K562 (cell line): Measurements from ENCODE around the gene FBXO27. TPM values are rescaled to one million over a fixed set of nuclear protein-coding genes. Genes with fewer than 3 reads are reported as not detected.

Experiments
- E4F1 ChIP-seq: fragments of 250-450 bp; sonication (Bioruptor Pico); IDR thresholded peaks from 2 replicates; pipeline ENCODE4 v1.5.0; 2021; ENCODE audit warnings: mild to moderate bottlenecking, borderline replicate concordance
- ELF1 ChIP-seq: fragments of 200-800 bp; sonication (Bioruptor generic); IDR thresholded peaks from 2 replicates; pipeline ENCODE4 v1.6.1; 2016; ENCODE audit warnings: missing genetic modification characterization, missing compliant biosample characterization
- EZH2 ChIP-seq: IDR thresholded peaks from 2 replicates; pipeline ENCODE4 v1.6.1; 2012; ENCODE audit warnings: low read depth, mild to moderate bottlenecking, inconsistent platforms, low read length, borderline replicate concordance
- FOSL1 ChIP-seq: fragments of 200-800 bp; sonication (Bioruptor generic); conservative IDR thresholded peaks from 2 replicates; pipeline ENCODE4 v1.6.1; 2016; ENCODE audit warnings: missing genetic modification characterization, missing compliant biosample characterization
- HNRNPLL ChIP-seq: fragments of 200-400 bp; formaldehyde crosslinking; IDR thresholded peaks from 2 replicates; pipeline ENCODE4 v1.6.1; 2017; ENCODE audit warnings: low read length, low read depth, mild to moderate bottlenecking; ENCODE audit not compliant: poor library complexity, severe bottlenecking
- JUND ChIP-seq, 2 experiments: IDR thresholded peaks; 2 replicates in 1 of 2; 3 replicates in 1 of 2; pipeline ENCODE4 v1.6.1; 2011; ENCODE audit warnings: borderline replicate concordance in 2 of 2, low read depth in 2 of 2, low read length in 2 of 2, improper control_type of control experiment in 1 of 2, missing biosample characterization in 1 of 2, missing genetic modification characterization in 1 of 2, missing genetic modification reagents in 1 of 2
- KLF1 ChIP-seq: fragments of 450-650 bp; IDR thresholded peaks from 2 replicates; pipeline ENCODE4 v1.6.1; 2016; ENCODE audit warnings: missing genetic modification characterization, missing compliant biosample characterization
- NEUROD1 ChIP-seq: fragments of 150-350 bp; IDR thresholded peaks from 2 replicates; pipeline ENCODE4 v1.6.1; 2014; ENCODE audit warnings: borderline replicate concordance, low read length, low read depth; ENCODE audit not compliant: partially characterized antibody
- NFIX ChIP-seq: fragments of 250-450 bp; sonication (Bioruptor Pico); IDR thresholded peaks from 2 replicates; pipeline ENCODE4 v1.4.0; 2020; ENCODE audit warnings: low read depth, mild to moderate bottlenecking, moderate library complexity
- RAD21 ChIP-seq, 2 experiments: fragments of 250-450 bp in 1 of 2; fragments of 450-650 bp in 1 of 2; sonication (Bioruptor Pico) in 1 of 2; formaldehyde crosslinking in 1 of 2; IDR thresholded peaks in 1 of 2; conservative IDR thresholded peaks in 1 of 2; 2 replicates each; pipeline versions ENCODE4 v1.4.0 to v1.8.0; 2020 to 2022; ENCODE audit warnings: mild to moderate bottlenecking in 2 of 2, moderate library complexity in 1 of 2
- RBM15 ChIP-seq: fragments of 200-400 bp; formaldehyde crosslinking; IDR thresholded peaks from 2 replicates; pipeline ENCODE4 v1.6.1; 2018; ENCODE audit warnings: mild to moderate bottlenecking, low read length, moderate library complexity; ENCODE audit not compliant: insufficient read depth
- RERE ChIP-seq: sonication (generic); formaldehyde crosslinking; IDR thresholded peaks from 2 replicates; pipeline ENCODE4 v1.8.0; 2023; ENCODE audit warnings: missing genetic modification reagents, mild to moderate bottlenecking, borderline replicate concordance
- SIX5 ChIP-seq, 2 experiments: IDR thresholded peaks; 2 replicates each; pipeline ENCODE4 v1.6.1; 2011; ENCODE audit warnings: low read length in 2 of 2, borderline replicate concordance in 1 of 2, low read depth in 1 of 2, mild to moderate bottlenecking in 1 of 2, moderate library complexity in 1 of 2; ENCODE audit not compliant: insufficient read depth in 1 of 2
- SNRNP70 ChIP-seq: fragments of 200-400 bp; formaldehyde crosslinking; optimal IDR thresholded peaks from 2 replicates; pipeline ENCODE3; 2017; ENCODE audit warnings: low read depth, low read length
- TFAP4 ChIP-seq: sonication (generic); formaldehyde crosslinking; IDR thresholded peaks from 2 replicates; pipeline ENCODE4 v1.8.0; 2022; ENCODE audit warnings: missing genetic modification reagents, mild to moderate bottlenecking, moderate library complexity, borderline replicate concordance
- ZKSCAN3 ChIP-seq: fragments of 250-450 bp; sonication (Bioruptor Pico); IDR thresholded peaks from 2 replicates; pipeline ENCODE4 v1.4.0; 2020
- ZNF785 ChIP-seq: fragments of 250-450 bp; sonication (Bioruptor Pico); IDR thresholded peaks from 2 replicates; pipeline ENCODE4 v1.4.0; 2020; ENCODE audit warnings: mild to moderate bottlenecking
- polyA plus RNA-seq, 8 experiments: library from polyadenylated mRNA; depleted of rRNA in 4 of 8; stranded (reverse) in 5 of 8; unstranded in 3 of 8; fragments of >200 nt; fragmentation: Nextera tagmentation in 2 of 8; fragmentation: Illumina TruSeq in 1 of 8; extraction: Ambion mirVana in 2 of 8; extraction: Trizol in 1 of 8; gene quantifications; 2 replicates each; pipeline versions ENCODE4 v1.2.1 to v1.2.3, GENCODE V29; 2011 to 2014; ENCODE audit warnings: inconsistent platforms in 1 of 8, missing spikeins in 1 of 8
- total RNA-seq, 7 experiments: library from RNA; depleted of rRNA in 6 of 7; stranded (reverse); fragments of >200 nt in 6 of 7; fragmentation: Illumina TruSeq in 2 of 7; extraction: Trizol in 2 of 7; gene quantifications; 2 replicates each; pipeline versions ENCODE4 v1.2.1 to v1.2.3, GENCODE V29; 2011 to 2021; ENCODE audit warnings: low replicate concordance in 1 of 7

Gene FBXO27
- total and polyA plus RNA-seq, 9 of the 15 experiments (the other 6 are each of a cell fraction or from before 2014, with no cell fraction given): 1.8 to 11.0 (median 6.3) TPM

- TF ChIP-seq RBM15: no peak
- TF ChIP-seq RAD21 (CRISPR knock-in tag; conservative IDR thresholded peaks at IDR 0.05 in 1 of 2, IDR thresholded peaks at IDR 0.05 in 1 of 2): no peak
- no peak for TF ChIP-seq SIX5 (IDR thresholded peaks at IDR 0.05; ENCODE audit: borderline replicate concordance in 1 of 2, insufficient read depth in 1 of 2, low read depth in 1 of 2, low read length in 2 of 2)
- no peak for TF ChIP-seq NEUROD1
- no peak for TF ChIP-seq EZH2
- TF ChIP-seq RERE (CRISPR knock-in tag): no peak
- no peak for TF ChIP-seq NFIX (CRISPR knock-in tag)
- no peak for TF ChIP-seq ZKSCAN3 (CRISPR knock-in tag)
- TF ChIP-seq ZNF785 (CRISPR knock-in tag): no peak
- no peak for TF ChIP-seq FOSL1 (tag)
- no peak for TF ChIP-seq E4F1 (CRISPR knock-in tag)
- no peak for TF ChIP-seq SNRNP70
- TF ChIP-seq ELF1 (tag): 0 out of 2 replicates have a peak, but pooled peaks have one; percentile 28
- peak; percentile 49; the same call in 1 of the 2 replicates for TF ChIP-seq TFAP4 (CRISPR knock-in tag)
- TF ChIP-seq KLF1: no peak
- TF ChIP-seq HNRNPLL: peak; percentile 38
- TF ChIP-seq JUND (IDR thresholded peaks at IDR 0.05; ENCODE audit: borderline replicate concordance, low read depth, low read length): no peak
- TF ChIP-seq JUND (tag; IDR thresholded peaks at IDR 0.05; ENCODE audit: borderline replicate concordance, low read depth, low read length): no peak; the same call in 2 of the 3 replicates
Observed at GRCh38 chr19:39031368-39032062, 834 bp downstream of the FBXO27 start (continued).
